WTC11 (cell line): ENCODE results near the gene PKDCC. TPM values are rescaled to one million over a fixed set of nuclear protein-coding genes. Genes with fewer than 3 reads are reported as not detected.

Experiments used
- FOXP1 ChIP-seq: sonication (generic); formaldehyde crosslinking; IDR thresholded peaks from 2 replicates; pipeline ENCODE4 v1.8.0; 2022; ENCODE audit warnings: missing genetic modification reagents, mild to moderate bottlenecking, moderate library complexity, borderline replicate concordance
- GABPB1 ChIP-seq: sonication (generic); formaldehyde crosslinking; IDR thresholded peaks from 2 replicates; pipeline ENCODE4 v1.8.1; 2023; ENCODE audit warnings: mild to moderate bottlenecking, missing genetic modification reagents
- IRF2 ChIP-seq: sonication (generic); formaldehyde crosslinking; IDR thresholded peaks from 2 replicates; pipeline ENCODE4 v1.8.0; 2022; ENCODE audit warnings: low read depth, missing genetic modification reagents, borderline replicate concordance
- MYBL2 ChIP-seq: sonication (generic); formaldehyde crosslinking; IDR thresholded peaks from 2 replicates; pipeline ENCODE4 v1.8.1; 2023; ENCODE audit warnings: mild to moderate bottlenecking, moderate library complexity, missing genetic modification reagents
- NFYB ChIP-seq: sonication (generic); formaldehyde crosslinking; conservative IDR thresholded peaks from 2 replicates; pipeline ENCODE4 v1.8.0; 2022; ENCODE audit warnings: low read depth, missing genetic modification reagents
- NR1H2 ChIP-seq: sonication (generic); formaldehyde crosslinking; IDR thresholded peaks from 2 replicates; pipeline ENCODE4 v1.9.0; 2021; ENCODE audit warnings: mild to moderate bottlenecking, moderate library complexity, missing genetic modification reagents
- NR2C2 ChIP-seq: sonication (generic); formaldehyde crosslinking; IDR thresholded peaks from 2 replicates; pipeline ENCODE4 v1.8.0; 2022; ENCODE audit warnings: mild to moderate bottlenecking, missing genetic modification reagents
- NR3C1 ChIP-seq: sonication (generic); formaldehyde crosslinking; conservative IDR thresholded peaks from 2 replicates; pipeline ENCODE4 v1.8.1; 2023; ENCODE audit warnings: low read depth, mild to moderate bottlenecking, missing genetic modification reagents
- SP1 ChIP-seq: sonication (generic); formaldehyde crosslinking; conservative IDR thresholded peaks from 2 replicates; pipeline ENCODE4 v1.8.1; 2022; ENCODE audit warnings: missing genetic modification reagents
- TEAD1 ChIP-seq: sonication (generic); formaldehyde crosslinking; IDR thresholded peaks from 2 replicates; pipeline ENCODE4 v1.8.0; 2022; ENCODE audit warnings: mild to moderate bottlenecking, missing genetic modification reagents
- TP53 ChIP-seq: sonication (generic); formaldehyde crosslinking; IDR thresholded peaks from 2 replicates; pipeline ENCODE4 v1.8.1; 2023; ENCODE audit warnings: mild to moderate bottlenecking, missing genetic modification reagents
- ZNF219 ChIP-seq: sonication (generic); formaldehyde crosslinking; IDR thresholded peaks from 2 replicates; pipeline ENCODE4 v1.8.0; 2023; ENCODE audit warnings: missing genetic modification reagents, mild to moderate bottlenecking, borderline replicate concordance
- ZNF232 ChIP-seq: sonication (generic); formaldehyde crosslinking; IDR thresholded peaks from 2 replicates; pipeline ENCODE4 v1.8.0; 2022; ENCODE audit warnings: mild to moderate bottlenecking, missing genetic modification reagents
- ZNF263 ChIP-seq: sonication (generic); formaldehyde crosslinking; IDR thresholded peaks from 2 replicates; pipeline ENCODE4 v1.8.1; 2022; ENCODE audit warnings: low read depth, mild to moderate bottlenecking, moderate library complexity, missing genetic modification reagents
- ZNF396 ChIP-seq: fragments of 250-450 bp; sonication (Bioruptor Pico); IDR thresholded peaks from 2 replicates; pipeline ENCODE4 v1.8.0; 2021; ENCODE audit warnings: mild to moderate bottlenecking, moderate library complexity, borderline replicate concordance
- ZNF423 ChIP-seq: fragments of 250-450 bp; sonication (Bioruptor Pico); IDR thresholded peaks from 2 replicates; pipeline ENCODE4 v2.1.2; 2022; ENCODE audit warnings: mild to moderate bottlenecking, moderate library complexity
- total RNA-seq: library from RNA; stranded (reverse); gene quantifications from 3 replicates; pipeline ENCODE4 v1.2.3, GENCODE V29; 2021
- TF ChIP-seq, protein P1 (sequence below): fragments of 250-450 bp; sonication (Bioruptor Pico); IDR thresholded peaks from 2 replicates; pipeline ENCODE4 v1.9.0; 2021; ENCODE audit warnings: moderate library complexity, mild to moderate bottlenecking, inconsistent platforms, borderline replicate concordance
- TF ChIP-seq, protein P2 (sequence below): fragments of 250-450 bp; sonication (Bioruptor Pico); IDR thresholded peaks from 2 replicates; pipeline ENCODE4 v1.8.0; 2021; ENCODE audit warnings: mild to moderate bottlenecking
- TF ChIP-seq, protein P3 (sequence below): sonication (generic); formaldehyde crosslinking; IDR thresholded peaks from 2 replicates; pipeline ENCODE4 v1.8.1; 2023; ENCODE audit warnings: mild to moderate bottlenecking, moderate library complexity, missing genetic modification reagents
- TF ChIP-seq, protein P4 (sequence below): sonication (generic); formaldehyde crosslinking; IDR thresholded peaks from 2 replicates; pipeline ENCODE4 v1.8.1; 2023; ENCODE audit warnings: mild to moderate bottlenecking, missing genetic modification reagents
- TF ChIP-seq, protein P5 (sequence below): sonication (generic); formaldehyde crosslinking; IDR thresholded peaks from 2 replicates; pipeline ENCODE4 v1.8.1; 2023; ENCODE audit warnings: mild to moderate bottlenecking, missing genetic modification reagents, moderate library complexity
- TF ChIP-seq, protein P6 (sequence below): sonication (generic); formaldehyde crosslinking; IDR thresholded peaks from 2 replicates; pipeline ENCODE4 v1.8.1; 2022; ENCODE audit warnings: missing genetic modification reagents, borderline replicate concordance
- TF ChIP-seq, protein P7 (sequence below): fragments of 250-450 bp; sonication (Bioruptor Pico); IDR thresholded peaks from 2 replicates; pipeline ENCODE4 v2.1.2; 2022; ENCODE audit warnings: mild to moderate bottlenecking, moderate library complexity
- TF ChIP-seq, protein P8 (sequence below): fragments of 250-450 bp; sonication (Bioruptor Pico); conservative IDR thresholded peaks from 2 replicates; pipeline ENCODE4 v1.9.0; 2021; ENCODE audit warnings: mild to moderate bottlenecking

Gene PKDCC
- total RNA-seq, 1 experiment from 2014 or later = 27.3 TPM

DNA sequence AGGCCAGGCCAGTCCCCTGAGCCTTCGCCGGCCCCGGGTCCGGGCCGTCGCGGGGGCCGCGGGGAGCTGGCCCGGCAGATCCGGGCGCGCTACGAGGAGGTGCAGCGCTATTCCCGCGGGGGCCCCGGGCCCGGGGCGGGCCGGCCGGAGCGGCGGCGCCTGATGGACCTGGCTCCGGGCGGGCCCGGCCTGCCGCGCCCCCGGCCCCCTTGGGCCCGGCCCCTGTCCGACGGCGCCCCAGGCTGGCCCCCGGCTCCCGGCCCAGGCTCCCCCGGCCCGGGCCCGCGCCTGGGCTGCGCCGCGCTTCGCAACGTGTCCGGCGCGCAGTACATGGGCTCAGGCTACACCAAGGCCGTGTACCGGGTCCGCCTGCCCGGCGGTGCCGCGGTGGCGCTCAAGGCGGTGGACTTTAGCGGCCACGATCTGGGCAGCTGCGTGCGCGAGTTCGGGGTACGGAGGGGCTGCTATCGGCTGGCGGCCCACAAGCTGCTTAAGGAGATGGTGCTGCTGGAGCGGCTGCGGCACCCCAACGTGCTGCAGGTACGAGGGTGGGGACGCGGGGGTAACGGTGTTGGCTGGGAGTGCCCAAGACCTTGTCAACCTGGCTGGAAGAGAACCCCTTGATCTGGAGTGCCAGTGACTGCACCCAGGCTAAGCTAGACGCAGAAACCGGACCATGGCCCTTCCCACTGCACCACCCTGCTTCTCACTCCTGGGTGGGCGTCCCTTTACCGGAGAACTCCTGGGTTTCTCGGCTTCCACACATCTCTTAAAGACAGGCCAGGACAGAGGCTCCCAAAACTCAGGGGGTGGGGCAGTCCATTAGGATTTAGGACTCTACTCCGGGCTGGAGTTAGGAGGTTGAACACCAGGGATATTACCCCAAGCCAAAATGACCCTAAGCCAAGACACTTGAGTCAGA, 739 bp downstream of the PKDCC start (continued):
- TF ChIP-seq, protein P1, sequence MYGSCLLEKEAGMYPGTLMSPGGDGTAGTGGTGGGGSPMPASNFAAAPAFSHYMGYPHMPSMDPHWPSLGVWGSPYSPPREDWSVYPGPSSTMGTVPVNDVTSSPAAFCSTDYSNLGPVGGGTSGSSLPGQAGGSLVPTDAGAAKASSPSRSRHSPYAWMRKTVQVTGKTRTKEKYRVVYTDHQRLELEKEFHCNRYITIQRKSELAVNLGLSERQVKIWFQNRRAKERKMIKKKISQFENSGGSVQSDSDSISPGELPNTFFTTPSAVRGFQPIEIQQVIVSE = no peak
- TF ChIP-seq MYBL2 = no peak
- no peak for TF ChIP-seq ZNF423 (CRISPR knock-in tag)
- no peak for TF ChIP-seq ZNF396 (CRISPR knock-in tag)
- TF ChIP-seq, protein P2, sequence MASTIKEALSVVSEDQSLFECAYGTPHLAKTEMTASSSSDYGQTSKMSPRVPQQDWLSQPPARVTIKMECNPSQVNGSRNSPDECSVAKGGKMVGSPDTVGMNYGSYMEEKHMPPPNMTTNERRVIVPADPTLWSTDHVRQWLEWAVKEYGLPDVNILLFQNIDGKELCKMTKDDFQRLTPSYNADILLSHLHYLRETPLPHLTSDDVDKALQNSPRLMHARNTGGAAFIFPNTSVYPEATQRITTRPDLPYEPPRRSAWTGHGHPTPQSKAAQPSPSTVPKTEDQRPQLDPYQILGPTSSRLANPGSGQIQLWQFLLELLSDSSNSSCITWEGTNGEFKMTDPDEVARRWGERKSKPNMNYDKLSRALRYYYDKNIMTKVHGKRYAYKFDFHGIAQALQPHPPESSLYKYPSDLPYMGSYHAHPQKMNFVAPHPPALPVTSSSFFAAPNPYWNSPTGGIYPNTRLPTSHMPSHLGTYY (CRISPR knock-in tag) = no peak
- TF ChIP-seq IRF2 (CRISPR knock-in tag) = no peak
- TF ChIP-seq, protein P3, sequence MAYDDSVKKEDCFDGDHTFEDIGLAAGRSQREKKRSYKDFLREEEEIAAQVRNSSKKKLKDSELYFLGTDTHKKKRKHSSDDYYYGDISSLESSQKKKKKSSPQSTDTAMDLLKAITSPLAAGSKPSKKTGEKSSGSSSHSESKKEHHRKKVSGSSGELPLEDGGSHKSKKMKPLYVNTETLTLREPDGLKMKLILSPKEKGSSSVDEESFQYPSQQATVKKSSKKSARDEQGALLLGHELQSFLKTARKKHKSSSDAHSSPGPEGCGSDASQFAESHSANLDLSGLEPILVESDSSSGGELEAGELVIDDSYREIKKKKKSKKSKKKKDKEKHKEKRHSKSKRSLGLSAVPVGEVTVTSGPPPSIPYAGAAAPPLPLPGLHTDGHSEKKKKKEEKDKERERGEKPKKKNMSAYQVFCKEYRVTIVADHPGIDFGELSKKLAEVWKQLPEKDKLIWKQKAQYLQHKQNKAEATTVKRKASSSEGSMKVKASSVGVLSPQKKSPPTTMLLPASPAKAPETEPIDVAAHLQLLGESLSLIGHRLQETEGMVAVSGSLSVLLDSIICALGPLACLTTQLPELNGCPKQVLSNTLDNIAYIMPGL (CRISPR knock-in tag) = peak; percentile 50; the same call in 1 of the 2 replicates
- TF ChIP-seq NR2C2 = 0 out of 2 replicates have a peak, but pooled peaks have one; percentile 45
- TF ChIP-seq TEAD1 (CRISPR knock-in tag) = 0 out of 2 replicates have a peak, but pooled peaks have one; percentile 62
- no peak for TF ChIP-seq TP53 (CRISPR knock-in tag)
- TF ChIP-seq, protein P4, sequence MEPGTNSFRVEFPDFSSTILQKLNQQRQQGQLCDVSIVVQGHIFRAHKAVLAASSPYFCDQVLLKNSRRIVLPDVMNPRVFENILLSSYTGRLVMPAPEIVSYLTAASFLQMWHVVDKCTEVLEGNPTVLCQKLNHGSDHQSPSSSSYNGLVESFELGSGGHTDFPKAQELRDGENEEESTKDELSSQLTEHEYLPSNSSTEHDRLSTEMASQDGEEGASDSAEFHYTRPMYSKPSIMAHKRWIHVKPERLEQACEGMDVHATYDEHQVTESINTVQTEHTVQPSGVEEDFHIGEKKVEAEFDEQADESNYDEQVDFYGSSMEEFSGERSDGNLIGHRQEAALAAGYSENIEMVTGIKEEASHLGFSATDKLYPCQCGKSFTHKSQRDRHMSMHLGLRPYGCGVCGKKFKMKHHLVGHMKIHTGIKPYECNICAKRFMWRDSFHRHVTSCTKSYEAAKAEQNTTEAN (CRISPR knock-in tag) = no peak
- TF ChIP-seq FOXP1 = no peak
- no peak for TF ChIP-seq ZNF219
- TF ChIP-seq, protein P5, sequence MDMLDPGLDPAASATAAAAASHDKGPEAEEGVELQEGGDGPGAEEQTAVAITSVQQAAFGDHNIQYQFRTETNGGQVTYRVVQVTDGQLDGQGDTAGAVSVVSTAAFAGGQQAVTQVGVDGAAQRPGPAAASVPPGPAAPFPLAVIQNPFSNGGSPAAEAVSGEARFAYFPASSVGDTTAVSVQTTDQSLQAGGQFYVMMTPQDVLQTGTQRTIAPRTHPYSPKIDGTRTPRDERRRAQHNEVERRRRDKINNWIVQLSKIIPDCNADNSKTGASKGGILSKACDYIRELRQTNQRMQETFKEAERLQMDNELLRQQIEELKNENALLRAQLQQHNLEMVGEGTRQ = no peak
- TF ChIP-seq, protein P6, sequence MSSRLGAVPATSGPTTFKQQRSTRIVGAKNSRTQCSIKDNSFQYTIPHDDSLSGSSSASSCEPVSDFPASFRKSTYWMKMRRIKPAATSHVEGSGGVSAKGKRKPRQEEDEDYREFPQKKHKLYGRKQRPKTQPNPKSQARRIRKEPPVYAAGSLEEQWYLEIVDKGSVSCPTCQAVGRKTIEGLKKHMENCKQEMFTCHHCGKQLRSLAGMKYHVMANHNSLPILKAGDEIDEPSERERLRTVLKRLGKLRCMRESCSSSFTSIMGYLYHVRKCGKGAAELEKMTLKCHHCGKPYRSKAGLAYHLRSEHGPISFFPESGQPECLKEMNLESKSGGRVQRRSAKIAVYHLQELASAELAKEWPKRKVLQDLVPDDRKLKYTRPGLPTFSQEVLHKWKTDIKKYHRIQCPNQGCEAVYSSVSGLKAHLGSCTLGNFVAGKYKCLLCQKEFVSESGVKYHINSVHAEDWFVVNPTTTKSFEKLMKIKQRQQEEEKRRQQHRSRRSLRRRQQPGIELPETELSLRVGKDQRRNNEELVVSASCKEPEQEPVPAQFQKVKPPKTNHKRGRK = no peak
- no peak for TF ChIP-seq NR3C1
- TF ChIP-seq, protein P7, sequence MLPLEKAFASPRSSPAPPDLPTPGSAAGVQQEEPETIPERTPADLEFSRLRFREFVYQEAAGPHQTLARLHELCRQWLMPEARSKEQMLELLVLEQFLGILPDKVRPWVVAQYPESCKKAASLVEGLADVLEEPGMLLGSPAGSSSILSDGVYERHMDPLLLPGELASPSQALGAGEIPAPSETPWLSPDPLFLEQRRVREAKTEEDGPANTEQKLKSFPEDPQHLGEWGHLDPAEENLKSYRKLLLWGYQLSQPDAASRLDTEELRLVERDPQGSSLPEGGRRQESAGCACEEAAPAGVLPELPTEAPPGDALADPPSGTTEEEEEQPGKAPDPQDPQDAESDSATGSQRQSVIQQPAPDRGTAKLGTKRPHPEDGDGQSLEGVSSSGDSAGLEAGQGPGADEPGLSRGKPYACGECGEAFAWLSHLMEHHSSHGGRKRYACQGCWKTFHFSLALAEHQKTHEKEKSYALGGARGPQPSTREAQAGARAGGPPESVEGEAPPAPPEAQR (CRISPR knock-in tag) = no peak
- TF ChIP-seq, protein P8, sequence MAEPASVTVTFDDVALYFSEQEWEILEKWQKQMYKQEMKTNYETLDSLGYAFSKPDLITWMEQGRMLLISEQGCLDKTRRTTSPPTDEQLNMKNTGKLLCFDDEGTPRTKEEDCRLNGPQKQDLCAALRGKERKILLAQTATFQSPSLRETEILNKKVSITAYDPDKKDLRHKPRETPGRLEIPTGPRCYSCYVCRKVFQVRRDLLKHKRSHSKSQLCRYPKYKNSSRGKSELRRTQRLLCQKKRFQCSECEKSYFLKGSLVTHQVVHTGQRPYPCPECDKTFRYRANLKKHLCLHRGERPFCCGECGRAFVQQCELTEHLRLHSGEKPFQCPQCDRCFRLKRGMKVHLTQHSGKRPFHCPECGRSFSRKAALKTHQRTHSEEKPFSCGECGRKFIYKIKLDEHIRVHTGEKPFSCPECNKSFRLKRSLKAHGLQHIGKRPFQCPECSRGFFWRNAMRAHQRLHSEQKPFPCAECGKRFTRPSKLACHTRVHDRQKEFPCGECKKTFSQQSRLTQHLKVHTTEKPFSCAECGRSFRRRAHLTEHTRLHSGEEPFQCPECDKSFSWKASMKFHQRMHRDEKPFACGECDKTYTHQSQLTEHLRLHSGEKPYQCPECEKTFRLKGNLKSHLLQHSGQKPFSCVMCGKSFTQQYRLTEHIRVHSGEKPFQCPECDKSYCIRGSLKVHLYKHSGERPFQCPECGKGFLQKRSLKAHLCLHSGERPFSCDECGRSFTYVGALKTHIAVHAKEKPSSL (CRISPR knock-in tag) = no peak
- no peak for TF ChIP-seq ZNF263
- no peak for TF ChIP-seq NR1H2 (CRISPR knock-in tag)
- 0 out of 2 replicates have a peak, but pooled peaks have one; percentile 9 for TF ChIP-seq SP1 (CRISPR knock-in tag)
- TF ChIP-seq GABPB1 (CRISPR knock-in tag) = no peak
- TF ChIP-seq NFYB (CRISPR knock-in tag) = no peak
- no peak for TF ChIP-seq ZNF232 (CRISPR knock-in tag)
